KOPT-K1 (cell line): ENCODE measurements around the gene KAZN.

Experiments
- H3K27ac ChIP-seq: fragments of 200-600 bp; sonication (generic); 2 replicates; pipeline ENCODE4 v1.5.1; 2016; ENCODE audit warnings: antibody characterized with exemption, mild to moderate bottlenecking, low read depth, low read length; ENCODE audit not compliant: poor library complexity, severe bottlenecking
- H3K36me3 ChIP-seq: fragments of 200-600 bp; sonication (generic); 2 replicates; pipeline ENCODE4 v1.5.1; 2017; ENCODE audit warnings: antibody characterized with exemption, mild to moderate bottlenecking, low read length, moderate library complexity; ENCODE audit not compliant: insufficient read depth
- H3K9me3 ChIP-seq: fragments of 200-600 bp; sonication (generic); 2 replicates; pipeline ENCODE4 v1.5.1; 2017; ENCODE audit warnings: antibody characterized with exemption, low read length, mild to moderate bottlenecking; ENCODE audit not compliant: insufficient read depth, poor library complexity, severe bottlenecking

KAZN gene

DNA sequence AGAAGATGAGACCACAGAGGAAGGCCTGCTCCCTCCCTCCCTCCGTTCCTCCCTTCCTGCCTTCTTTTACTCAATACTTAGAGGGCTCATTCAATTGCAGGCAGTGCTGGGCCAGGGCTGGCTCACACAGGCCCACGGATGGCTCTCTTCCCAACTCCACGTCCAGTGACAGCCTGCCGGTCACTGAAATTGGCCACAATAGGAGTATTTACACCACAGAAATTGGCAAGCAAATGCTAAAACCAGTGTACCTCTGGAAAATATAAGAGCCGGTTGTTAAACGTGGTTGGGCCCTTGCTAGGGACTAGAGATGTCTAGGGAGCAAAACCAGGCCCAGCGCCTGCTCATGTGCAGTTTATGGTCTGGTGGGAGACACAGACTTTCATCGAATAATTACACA lies 482.6 kb downstream of the KAZN start:
- no peaks in the 10 kb centered on the region for H3K9me3 ChIP-seq
- H3K36me3 ChIP-seq, result no peaks in the 10 kb centered on the region
- no peak overlapping the region for H3K27ac ChIP-seq

GRCh38 chr1:15083578-15083977 lies 485.1 kb downstream of the KAZN start:
- no peaks in the 10 kb centered on the region for H3K36me3 ChIP-seq
- no peak overlapping the region for H3K27ac ChIP-seq
- no peaks in the 10 kb centered on the region for H3K9me3 ChIP-seq

DNA sequence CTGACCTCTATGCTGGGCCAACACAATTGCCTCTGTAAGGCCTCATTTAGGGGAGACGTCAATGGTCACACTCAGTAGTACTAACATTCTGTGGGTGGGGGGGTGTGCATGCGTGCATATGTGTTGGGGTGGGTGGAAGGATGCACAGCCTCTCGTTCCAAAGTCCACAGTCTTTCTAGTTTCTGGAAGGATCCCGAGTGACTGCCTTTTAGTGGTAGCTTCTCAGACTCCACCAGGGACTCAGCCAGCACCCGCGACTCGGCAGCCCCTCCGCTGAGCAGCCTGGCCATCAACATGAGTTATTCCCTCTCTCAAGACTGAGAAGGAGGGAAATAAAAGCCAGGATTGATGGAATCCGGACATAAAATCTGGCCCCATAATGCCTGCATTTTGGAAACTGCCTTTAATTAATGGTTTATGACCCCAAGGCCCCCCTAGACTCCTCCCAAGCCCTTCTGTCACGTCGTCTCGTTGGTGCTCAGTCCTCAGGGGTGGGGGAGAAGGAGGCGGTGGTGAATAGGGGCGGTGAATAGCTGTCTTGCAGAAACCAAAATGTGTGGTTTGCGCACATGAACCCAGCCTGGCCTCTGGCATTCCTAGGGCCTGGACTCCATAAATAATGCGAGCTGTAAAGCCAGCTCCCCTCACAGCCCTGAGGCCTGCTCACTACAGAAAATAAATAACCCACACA lies 489.9 kb downstream of the KAZN start:
- Histone ChIP-seq H3K36me3 (no peaks in the 10 kb centered on the region), H3K9me3 (no peaks in the 10 kb centered on the region), H3K27ac (no peak overlapping the region)

DNA sequence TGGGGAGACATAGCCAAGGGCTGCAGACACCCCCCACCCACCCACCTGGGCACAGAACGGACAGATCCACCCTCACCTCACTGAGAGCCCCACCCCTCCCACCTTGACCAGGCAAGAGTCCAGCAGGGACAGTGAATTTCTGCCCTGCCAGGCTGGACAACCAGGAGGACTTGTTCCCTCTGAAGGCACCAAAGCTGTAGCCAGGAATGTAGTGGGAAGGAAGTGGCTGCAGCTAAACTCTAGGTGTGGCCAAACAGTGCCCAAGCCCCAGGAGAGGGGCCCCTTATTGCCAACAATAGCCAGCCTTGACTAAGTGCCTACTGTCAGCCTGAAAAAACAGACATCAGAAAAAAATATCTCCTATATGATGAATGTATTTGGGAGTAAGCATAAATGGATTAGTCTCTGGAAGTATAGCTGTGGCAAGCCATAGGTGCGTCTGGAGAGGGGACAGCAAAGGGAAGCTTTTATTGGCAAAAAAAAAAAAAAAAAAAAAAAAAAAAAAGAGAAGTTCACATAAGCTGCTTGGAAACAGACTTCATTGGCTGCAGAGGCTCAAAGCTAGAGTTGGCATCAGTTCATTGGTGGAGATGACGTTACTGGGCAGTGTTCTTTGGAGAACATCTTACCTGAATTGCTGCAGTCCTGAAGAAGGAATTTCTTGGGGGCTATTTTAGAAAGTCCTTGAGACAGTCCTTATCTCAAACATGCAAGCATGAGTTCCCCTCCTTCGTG lies 490.9 kb downstream of the KAZN start:
- Histone ChIP-seq H3K27ac (no peak overlapping the region), H3K36me3 (no peaks in the 10 kb centered on the region)

GRCh38 chr1:15090373-15090772 lies 491.9 kb downstream of the KAZN start:
- no peaks in the 10 kb centered on the region for H3K36me3 ChIP-seq
- H3K27ac ChIP-seq, result no peak overlapping the region
- H3K9me3 ChIP-seq, result no peaks in the 10 kb centered on the region

More for the DNA sequence above, 490.9 kb downstream of the KAZN start:
- no peaks in the 10 kb centered on the region for H3K9me3 ChIP-seq

DNA sequence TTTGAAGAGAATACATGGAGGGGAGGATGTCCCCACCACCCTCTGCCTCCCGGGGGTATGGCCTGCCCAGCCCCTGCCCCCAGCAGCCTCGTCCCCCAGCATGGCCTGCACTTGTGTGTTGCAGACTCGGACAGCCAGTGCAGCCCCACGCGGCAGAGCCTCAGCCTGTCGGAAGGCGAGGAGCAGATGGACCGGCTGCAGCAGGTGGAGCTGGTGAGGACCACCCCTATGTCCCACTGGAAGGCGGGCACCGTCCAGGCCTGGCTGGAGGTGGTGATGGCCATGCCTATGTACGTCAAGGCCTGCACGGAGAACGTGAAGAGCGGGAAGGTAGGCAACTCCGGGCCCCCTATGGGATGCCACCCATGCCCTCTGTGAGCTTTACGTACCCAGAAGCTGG lies 495.6 kb downstream of the KAZN start:
- Histone ChIP-seq H3K36me3 (no peaks in the 10 kb centered on the region), H3K27ac (no peak overlapping the region), H3K9me3 (no peaks in the 10 kb centered on the region)

GRCh38 chr1:15094719-15095495 lies 496.4 kb downstream of the KAZN start:
- Histone ChIP-seq H3K9me3 (no peaks in the 10 kb centered on the region), H3K36me3 (no peaks in the 10 kb centered on the region), H3K27ac (no peak overlapping the region)

- H3K9me3 ChIP-seq, result no peaks in the 10 kb centered on the region
- no peak overlapping the region for H3K27ac ChIP-seq
- no peaks in the 10 kb centered on the region for H3K36me3 ChIP-seq
Measured at GRCh38 chr1:15095496-15095875, 497.0 kb downstream of the KAZN start.

GRCh38 chr1:15096293-15096692 lies 497.8 kb downstream of the KAZN start:
- H3K27ac ChIP-seq, result no peak overlapping the region
- no peaks in the 10 kb centered on the region for H3K36me3 ChIP-seq
- H3K9me3 ChIP-seq, result no peaks in the 10 kb centered on the region

GRCh38 chr1:15098176-15099125 lies 500.0 kb downstream of the KAZN start:
- H3K9me3 ChIP-seq, result no peaks in the 10 kb centered on the region
- no peak overlapping the region for H3K27ac ChIP-seq
- H3K36me3 ChIP-seq, result no peaks in the 10 kb centered on the region

DNA sequence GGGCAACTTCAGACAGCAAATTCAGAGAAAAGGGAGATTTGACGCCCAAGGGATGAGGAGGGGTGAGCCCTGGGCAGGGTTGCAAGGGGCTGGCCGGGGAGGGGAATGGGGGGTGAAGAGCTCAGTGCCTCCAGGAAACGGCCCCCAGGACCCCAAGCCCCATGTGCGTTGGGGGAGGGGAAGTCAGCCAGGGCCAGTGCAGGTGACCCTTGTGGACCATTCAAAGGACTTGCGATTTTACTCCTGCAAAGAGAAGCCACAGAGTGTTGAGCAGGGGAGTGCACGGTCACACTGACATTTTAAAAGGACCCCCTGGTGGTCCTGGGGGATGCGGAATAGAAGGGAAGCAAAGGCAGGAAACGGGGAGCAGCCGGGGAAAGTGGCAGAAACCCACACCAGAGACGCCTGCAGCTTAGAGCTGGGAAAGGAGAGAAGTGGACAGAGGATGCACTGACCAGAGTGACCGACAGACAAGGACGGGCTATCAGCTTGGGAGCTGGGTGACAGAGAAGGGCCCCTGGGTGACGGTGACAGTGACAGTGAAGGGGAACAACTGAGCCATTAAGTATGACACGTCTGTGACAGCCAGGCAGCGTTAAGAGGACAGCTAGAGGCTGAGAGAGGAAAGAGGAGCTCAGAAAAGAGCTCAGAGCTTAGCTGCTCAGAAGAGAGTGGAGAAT lies 501.1 kb downstream of the KAZN start:
- no peak overlapping the region for H3K27ac ChIP-seq
- H3K9me3 ChIP-seq, result no peaks in the 10 kb centered on the region
- H3K36me3 ChIP-seq, result no peaks in the 10 kb centered on the region

- H3K27ac ChIP-seq, result no peak overlapping the region
- no peaks in the 10 kb centered on the region for H3K36me3 ChIP-seq
- no peaks in the 10 kb centered on the region for H3K9me3 ChIP-seq
Measured at GRCh38 chr1:15100121-15100879, 501.8 kb downstream of the KAZN start.

- Histone ChIP-seq H3K27ac (no peak overlapping the region), H3K9me3 (no peaks in the 10 kb centered on the region), H3K36me3 (no peaks in the 10 kb centered on the region)
Measured at GRCh38 chr1:15100880-15101760, 502.6 kb downstream of the KAZN start.
